HG03354 (cell line): ENCODE measurements around the gene ZNF136.

Experiments used
- ATAC-seq: cut with Tn5 transposase; IDR thresholded peaks from one replicate; pipeline ENCODE4 v1.9.1; 2021; ENCODE audit warnings: mild to moderate bottlenecking; ENCODE audit not compliant: unreplicated experiment, poor library complexity, severe bottlenecking

The ZNF136 gene

GRCh38 chr19:12180377-12180776 is 17.5 kb downstream of the ZNF136 start:
- no peak for ATAC-seq

- ATAC-seq = no peak
Measured at GRCh38 chr19:12187625-12188024, 24.7 kb downstream of the ZNF136 start.

GRCh38 chr19:12194827-12195731 is 32.2 kb downstream of the ZNF136 start:
- ATAC-seq = no peak

DNA sequence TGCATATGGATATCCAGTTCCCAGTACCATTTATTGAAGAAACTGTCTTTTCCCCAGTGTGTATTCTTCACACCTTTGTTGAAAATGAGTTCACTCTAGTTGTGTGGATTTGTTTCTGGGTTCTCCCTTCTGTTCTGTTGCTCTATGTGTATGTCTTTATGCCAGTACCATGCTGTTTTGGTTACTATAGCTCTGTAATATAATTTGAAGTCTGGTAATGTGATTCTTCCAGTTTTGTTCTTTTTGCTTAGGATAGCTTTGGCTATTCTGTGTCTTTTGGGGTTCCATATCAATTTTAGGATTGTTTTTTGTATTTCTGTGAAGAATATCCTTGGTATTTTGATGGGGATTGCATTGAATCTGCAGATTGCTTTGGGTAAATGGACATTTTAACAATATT is 35.2 kb downstream of the ZNF136 start:
- ATAC-seq = no peak

GRCh38 chr19:12199757-12200419 is 37.0 kb downstream of the ZNF136 start:
- no peak for ATAC-seq

DNA sequence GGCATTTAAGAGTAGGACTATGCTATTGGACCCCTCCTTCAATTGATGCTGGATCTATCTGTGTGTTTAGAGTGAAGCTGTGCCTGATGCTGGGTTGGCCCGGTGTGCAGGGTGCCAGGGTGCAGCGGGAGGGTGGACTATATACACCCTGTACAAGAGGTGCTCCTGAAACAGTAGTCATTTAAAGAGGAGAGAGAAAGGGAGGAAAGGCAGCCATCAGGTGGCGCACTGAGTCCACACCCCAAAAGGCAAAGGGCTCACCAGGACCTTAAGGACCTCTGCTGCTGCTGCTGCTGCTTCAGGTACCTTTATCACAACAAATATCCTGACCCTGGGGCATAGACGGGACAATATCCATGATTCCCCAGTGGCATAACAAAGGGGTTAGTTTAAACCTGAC is 39.4 kb downstream of the ZNF136 start:
- no peak for ATAC-seq

GRCh38 chr19:12205296-12205695 is 42.4 kb downstream of the ZNF136 start:
- no peak for ATAC-seq

- no peak for ATAC-seq
Measured at GRCh38 chr19:12208221-12208620, 45.3 kb downstream of the ZNF136 start.

DNA sequence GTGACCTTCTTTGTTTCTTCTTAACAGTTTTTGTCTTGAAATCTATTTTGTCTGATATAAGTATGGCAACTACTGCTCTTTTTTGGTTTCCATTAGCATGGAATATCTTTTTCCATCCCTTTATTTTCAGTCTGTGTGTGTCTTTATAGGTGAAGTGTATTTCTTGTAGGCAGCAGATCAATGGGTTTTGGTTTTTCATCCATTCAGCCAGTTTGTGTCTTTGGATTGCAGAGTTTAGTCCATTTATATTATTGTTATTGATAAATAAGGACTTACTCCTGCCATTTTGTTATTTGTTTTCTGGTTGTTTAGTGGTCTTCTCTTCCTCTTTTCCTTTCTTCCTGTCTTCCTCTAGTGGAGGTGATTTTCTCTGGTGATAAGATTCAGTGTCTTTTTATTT is 54.4 kb downstream of the ZNF136 start:
- no peak for ATAC-seq

- ATAC-seq = no peak
Measured at GRCh38 chr19:12222980-12223630, 60.2 kb downstream of the ZNF136 start.

DNA sequence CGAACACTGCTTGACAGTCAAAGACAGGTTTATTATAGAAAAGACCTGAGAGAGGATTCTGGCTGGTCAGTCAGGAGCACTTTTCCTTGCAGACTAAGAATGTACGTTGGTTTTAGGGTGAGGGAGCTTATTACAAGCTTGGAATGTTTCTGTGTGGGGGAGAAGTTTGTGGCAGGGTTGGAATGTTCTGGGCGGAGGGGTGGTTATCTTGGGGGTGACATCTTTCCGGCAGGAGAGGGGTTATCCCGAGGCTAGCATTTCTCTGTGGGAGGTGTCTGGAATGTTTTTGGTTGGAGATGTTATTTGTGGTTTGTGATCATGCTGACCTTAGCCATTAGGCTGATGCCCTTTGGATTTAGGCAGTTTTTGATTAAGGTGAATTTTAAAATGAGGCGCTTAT is 61.8 kb downstream of the ZNF136 start:
- no peak for ATAC-seq

DNA sequence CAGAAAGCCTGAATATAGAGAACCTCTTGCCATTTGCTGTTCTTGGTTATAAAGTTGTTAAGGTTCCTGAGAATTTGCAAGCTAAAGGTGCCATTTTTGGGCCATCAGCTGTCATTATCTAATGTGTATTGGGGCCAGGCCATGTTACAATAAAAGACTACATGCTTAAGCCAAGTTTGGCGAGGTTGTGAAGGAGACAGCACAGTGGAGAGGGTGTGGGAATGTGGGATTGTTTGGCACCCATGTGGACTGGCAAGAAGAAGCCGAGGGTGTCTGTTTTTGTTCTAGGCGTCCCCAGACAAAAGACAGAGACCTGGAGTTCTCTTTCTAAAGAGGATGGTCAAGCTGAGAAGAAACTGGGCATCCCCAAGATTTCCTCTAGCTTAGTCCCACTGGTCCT is 67.1 kb downstream of the ZNF136 start:
- no peak for ATAC-seq

DNA sequence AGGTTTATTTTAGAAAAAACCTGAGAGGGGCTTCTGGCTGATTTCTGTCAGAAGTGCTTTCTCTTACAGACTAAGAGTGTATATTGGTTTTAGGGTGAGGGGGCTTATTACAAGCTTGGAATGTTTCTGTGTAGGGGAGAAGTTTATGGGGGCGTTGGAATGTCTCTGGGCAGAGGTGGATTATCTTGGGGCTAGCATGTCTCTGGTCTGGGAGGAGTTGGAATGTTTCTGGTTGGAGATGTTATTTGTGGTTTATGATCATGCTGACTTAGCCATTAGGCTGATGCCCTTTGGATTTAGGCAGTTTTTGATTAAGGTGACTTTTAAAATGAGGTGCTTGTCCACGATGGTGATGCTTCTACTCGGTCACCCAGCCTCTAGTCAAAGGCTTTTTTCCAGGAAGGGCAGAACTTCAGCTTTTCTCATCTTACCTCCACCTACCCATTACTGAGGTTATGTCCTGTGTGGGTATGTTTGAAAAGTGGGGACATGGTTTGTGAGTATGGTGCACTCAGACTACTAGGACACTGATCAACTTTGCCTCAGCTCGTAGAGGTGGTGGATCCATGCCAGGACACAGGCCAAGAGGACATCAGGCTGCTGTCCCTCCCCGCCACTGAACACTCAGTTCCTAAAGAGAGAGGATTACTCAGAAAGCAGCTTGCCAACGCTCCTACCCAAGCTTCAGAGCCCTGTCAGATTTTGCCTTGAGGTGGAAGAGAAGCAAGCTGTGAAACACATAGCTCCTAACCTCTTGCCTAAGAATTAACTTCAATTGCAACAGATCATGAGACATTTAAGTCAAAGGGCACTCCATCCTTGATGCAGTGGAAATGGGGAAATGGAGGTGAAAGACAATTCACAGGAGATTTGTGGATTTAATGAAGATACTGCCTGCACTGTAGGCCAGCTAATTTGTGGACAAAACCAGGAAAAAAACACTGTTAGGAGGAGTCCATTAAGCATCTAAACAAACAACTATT is 68.1 kb downstream of the ZNF136 start:
- no peak for ATAC-seq

DNA sequence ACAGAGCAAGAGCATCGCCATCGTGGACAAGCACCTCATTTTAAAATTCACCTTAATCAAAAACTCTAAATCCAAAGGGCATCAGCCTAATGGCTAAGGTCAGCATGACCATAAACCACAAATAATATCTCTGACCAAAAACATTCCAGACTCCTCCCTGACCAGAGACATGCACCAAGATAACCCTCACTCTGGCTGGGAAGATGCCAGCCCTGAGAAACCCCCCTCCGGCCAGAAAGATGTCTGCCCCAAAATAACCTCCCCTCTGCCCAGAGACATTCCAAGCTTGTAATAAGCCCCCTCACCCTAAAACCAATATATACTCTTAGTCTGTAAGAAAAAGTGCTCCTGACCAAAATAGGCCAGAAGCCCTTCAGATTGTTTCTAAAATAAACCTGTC is 70.1 kb downstream of the ZNF136 start:
- ATAC-seq = no peak

GRCh38 chr19:12237143-12237839 is 74.4 kb downstream of the ZNF136 start:
- ATAC-seq = no peak
